GM19395 (cell line): ENCODE measurements around the gene HNRNPAB.
"Not testable (repeated sequence)": the region's sequence is repeated elsewhere in the genome, so short reads cannot be mapped to it uniquely, and the experiment has no call there.

Experiments used
- ATAC-seq: cut with Tn5 transposase; IDR thresholded peaks from one replicate; pipeline ENCODE4 v1.9.1; 2021; ENCODE audit warnings: mild to moderate bottlenecking, moderate library complexity; ENCODE audit not compliant: unreplicated experiment

Gene HNRNPAB

DNA sequence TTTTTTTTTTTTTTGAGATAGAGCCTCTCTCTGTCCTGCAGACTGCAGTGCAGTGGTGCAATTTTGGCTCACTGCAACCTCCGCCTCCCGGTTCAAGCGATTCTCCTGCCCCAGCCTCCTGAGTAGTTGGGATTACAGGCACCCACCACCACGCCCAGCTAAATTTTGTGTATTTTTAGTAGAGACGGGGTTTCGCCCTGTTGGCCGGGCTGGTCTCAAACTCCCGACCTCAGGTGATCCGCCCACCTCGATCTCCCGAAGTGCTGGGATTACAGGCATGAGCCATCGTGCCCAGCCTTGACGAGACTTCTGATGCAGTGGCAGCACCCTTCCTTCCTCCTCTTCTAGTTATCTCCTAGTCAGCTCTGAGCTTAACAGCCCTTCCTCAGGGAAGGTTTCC lies 24.8 kb downstream of the HNRNPAB start:
- not testable (repeated sequence) for ATAC-seq

DNA sequence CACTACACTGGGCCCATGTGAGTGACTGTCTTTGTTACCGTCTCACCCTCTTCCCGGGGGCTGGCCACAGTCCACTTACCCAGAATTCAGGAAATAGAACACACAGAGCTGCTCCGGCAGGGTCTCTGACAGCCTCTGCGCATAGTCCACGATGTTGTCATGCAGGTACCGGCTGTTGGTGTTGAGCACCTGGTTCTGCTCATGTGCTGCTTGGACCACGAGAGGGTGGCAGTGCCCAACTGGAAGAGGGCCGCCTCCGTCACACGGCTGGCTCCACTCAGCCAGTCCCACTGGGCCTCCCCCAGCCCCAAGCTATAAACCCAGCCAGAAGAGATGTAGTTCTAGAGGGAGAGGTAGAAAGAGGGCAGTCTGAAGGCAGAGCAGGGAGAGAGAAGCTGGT lies 25.5 kb downstream of the HNRNPAB start:
- ATAC-seq: no peak

DNA sequence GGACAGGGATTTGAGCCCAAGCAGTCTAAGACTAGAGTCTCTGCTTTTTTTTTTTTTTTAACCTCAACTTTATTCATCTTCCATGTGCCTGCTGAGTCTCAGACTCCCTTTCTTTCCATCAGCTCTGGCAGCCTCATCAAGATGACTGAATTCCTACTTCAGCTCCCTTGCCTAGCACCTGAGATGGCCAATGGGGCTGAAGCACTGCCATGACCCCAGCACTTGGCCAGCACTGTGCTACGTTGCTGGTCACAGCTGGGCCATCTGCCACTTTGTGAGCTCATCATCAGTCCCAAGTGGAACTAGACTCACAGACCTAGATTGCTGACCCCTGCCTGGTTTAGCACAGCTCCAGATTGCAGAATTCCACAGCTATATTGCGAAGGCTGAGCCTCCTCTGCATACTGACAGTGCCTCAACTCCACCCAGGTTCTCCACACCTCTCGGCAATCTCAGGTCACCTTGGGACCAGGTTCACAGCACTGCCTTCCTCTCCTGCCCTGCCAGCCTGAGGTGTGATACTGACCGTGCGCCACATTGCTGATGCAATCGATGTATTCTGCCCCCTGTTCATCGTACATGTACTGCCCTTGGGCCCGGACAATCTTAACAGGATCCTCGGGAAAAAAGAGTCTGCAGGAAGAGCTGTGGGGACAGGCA lies 26.7 kb downstream of the HNRNPAB start:
- no peak for ATAC-seq

DNA sequence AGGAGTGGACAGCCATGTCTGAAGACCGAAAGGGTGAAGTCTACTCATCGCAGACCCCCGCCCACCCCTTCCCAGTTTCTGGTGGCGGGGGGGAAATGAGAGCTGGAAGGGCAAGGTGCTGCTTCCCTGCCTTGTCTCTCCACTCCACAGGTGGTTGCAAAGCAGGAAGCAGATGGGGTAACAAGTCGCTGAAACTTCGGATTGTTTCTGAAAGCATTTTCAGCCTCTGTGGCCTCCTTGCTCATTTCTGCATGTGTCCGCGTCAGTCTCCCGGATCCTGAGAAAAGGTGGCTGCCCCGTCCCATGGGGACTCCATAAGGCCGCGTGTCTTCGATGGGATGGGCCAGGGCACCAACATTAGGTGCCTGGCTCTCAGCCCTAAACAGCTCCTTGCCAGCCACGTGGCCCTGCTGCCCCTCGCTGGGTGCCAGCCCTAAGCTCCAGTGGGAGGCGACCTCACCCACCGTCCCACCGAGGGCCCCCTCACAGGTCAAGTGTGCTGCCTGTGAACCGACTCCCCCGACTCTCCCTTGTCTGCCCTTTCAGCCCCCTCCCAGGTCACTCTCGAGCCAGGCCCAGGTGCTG lies 27.3 kb downstream of the HNRNPAB start:
- peak; percentile 5 for ATAC-seq

DNA sequence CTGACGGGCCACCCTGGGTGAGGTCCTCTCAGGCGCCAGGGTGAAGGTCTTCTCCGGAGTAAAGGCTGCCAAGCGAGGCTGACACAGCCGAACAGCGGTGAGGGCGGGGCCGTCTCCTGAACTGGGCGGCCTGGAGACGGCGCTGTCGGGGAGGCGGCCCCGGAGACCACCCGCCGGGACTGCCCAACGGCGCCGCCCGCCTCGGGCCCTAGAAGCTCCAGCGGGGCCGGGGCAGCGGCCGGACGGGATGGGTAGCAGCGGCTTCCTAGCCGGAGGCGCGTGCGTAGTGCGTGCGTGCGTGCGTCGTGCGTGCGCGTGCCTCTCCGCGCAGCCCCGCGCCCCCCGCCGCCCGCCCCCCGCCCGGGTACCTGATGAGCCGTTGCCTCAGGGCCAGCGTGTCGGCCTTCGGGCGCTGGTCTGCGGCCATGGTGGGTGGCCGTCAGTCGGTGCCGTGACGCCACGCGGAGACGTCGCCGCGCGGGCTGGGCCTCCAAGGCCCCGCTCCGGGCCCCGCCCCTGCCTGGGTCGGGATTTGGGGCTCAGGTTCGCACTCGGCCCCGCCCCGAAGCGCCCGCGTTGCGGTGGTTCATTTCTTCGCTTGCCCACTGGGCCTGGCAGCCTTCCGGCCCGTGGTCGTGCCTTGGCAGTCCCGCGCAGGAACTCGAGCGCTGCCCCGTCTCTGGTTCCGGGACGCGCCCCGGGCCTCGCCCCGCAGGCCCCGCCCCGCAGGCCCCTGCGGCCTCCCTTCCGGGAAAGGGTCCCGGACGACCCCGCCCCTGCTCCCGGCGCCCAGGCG lies 28.0 kb downstream of the HNRNPAB start, which contains the start of gene PHYKPL:
TSS of gene PHYKPL (minus strand) at position 679 of the 796 bp plus-strand sequence. CDS start at position 427, 252 bp downstream.
- peak; percentile 68 for ATAC-seq

DNA sequence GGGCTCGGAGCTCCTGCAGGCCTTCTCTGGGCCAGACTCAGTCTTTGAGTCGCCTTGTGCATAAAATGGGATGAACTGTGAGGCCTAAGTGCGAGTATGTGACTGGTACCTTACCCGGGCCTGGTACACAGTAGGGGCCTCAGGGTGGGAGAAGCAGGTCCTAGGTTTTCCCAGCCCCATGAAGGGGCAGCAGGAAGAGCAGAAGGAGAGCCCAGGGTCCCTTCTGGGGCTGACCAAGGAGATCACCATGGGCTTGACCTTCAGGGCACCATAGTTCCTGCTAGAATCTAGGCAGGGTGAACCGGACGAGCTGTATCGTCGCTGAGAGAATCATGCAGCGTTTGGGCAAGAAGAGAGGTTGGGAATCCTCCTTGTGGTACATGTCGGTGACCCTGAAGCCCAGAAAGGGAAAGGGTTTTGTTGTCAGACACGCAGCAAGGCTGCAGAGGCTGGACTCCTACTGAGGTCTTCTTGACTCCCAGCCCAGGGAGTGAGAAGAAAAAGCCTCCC lies 28.6 kb downstream of the HNRNPAB start:
- ATAC-seq: no peak

DNA sequence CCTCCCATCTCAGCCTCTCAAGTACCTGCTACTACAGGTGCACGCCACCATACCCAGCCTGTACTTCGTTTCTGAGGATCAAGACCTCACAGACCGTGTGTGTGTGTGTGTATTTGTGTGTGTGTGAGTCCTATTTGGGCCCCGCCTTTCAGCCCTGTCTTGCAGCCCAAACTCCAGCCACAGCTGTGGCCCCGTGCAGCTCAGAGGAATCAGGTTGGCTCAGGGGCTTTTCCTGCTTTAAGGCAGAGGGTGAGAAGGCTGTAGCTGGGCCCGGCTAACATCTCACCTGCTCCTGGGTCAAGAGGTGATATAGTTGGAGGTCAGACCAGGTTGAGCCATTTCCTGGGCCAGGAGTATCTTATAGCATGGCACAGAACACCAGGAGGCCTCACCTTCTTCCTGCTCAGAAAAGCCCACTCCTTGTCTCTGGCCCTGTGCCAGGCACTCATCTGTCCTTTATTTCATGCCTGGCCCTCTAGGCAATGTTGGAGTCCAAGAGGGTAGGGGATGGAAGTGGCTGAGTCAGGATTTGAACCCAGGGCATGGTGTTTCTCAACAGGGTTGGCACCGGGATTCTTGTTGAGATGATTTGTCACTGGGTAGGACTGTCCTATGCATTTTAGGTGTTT lies 29.9 kb downstream of the HNRNPAB start:
- ATAC-seq: no peak

DNA sequence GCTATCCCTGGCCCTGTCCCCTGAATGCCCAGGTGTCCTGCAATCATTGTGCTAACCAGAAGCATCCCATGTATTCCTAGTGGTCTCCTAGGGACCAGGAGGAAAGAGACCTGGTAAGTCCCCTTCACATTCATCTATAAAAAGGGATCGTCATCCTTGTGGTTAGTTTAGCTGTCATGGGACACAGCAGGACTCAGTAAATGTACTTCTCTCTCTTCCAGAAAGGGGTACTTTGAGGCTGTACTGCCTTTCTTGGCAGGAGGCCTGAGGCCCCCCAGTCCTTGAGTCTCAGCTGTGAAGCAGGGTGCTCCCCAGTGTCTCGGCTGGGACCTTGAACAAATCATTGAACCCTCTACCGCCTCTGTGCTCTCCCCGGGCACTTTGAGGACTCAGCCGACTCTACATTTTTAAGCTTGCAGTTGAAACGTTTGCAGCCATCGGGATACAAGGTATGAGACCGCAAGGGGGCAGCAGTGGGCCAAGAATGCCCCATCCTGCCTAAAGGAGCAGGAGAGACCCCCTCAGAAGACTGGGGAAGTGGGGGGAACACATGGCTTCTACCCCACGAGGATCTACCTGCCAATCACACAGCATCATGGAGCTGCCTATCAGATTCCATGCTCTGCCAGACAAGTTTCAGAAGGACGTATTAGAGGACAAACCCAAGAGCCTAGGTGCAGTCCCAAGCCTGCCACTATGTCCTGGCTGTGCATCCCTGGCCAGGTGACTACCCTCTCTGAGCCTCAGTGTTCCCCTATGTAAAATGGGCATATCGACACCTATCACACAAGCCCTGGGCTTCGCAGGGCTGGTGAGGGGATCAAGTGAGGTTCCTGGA lies 30.6 kb downstream of the HNRNPAB start:
- no peak for ATAC-seq

DNA sequence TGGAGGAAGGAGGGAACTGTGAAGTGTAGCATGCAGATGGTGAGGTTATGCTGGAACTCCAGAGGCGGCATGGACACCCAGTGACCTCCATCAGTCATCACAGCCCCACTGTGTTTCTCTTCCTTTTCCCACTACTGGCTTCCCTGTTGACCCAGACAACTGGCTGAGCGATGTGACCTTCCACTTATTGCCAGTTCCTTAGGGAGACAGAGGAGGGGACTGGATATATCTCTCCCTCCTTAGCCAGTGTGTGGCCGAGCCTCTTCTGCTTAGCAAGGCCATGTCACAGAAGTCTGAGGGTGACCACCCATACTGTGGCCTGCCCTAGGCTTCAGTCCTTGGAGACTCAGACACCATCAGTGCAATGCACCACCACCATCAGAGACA lies 31.2 kb downstream of the HNRNPAB start:
- no peak for ATAC-seq

DNA sequence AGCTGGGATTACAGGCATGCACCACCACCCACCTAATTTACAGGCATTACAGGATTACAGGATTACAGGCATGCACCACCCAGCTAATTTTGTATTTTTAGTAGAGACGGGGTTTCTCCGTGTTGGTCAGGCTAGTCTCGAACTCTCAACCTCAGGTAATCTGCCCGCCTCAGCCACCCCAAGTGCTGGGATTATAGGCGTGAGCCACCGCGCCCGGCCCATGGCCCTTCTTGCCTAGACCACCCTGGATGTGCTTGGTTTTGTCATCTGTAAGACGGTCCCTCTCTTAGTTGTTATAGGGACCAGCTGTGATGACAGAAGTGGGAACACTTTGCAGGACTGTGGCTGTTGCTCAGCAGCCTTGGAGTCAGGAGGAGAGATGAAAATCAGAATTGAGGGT lies 31.8 kb downstream of the HNRNPAB start:
- no peak for ATAC-seq

DNA sequence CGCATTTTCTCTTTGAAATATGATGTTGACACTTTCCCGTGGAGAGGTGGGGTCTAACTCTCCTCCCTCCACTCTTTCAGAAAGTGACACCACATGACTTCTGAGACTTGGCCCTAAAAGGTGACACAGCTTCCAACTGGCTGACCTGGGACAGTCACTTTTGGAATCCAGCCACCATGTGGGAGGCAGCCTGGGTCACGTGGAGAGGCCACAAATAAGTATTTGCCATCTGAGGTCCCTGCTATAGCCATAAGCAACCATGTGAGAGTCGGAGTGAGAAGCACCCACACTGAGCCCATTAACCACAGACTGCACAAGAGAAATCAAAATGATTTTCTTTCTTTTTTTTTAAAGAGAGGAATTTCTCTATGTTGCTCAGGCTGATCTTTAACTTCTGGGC lies 32.3 kb downstream of the HNRNPAB start:
- no peak for ATAC-seq

DNA sequence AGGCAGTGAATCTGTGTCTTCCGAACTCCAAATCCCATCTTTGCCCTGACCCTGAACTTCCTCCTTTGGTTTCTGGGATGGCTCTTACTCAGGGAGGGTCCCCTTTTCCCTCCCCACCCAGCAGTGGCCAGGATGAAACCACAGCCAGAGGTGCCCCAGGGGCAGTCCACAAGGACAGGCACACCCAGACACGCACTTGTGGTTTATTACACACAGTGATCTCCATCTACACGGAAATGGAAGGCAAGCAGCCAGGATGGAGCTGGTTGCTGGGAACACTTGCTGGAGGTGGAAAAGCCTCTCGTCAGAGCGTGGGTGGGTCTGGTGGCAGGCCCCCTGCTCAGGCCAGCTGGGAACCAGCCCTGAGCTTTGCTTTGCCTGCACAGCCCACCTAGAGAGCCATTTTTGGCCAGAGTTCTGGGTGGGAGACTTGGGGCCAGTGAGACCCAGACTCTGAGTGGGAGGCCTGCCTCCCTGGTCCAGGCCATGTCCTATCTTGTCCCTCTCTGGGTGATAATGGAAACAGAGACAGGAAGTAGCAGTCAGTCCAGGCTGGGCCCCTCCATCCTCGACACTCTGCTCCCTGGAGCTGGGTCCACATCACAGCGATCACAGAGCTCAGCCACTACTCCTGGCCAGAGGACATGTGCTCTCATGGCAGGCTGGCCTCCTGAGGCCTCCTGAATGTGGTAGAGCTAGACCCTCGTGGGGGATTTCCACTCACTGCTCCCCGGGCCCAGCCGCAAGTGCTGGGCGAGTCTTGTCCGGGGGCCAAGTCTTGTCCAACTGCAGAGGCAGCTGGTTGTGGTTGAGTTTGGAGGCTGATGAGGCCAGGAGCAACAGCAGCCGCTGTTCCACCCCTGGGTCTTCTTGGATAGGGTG lies 33.3 kb downstream of the HNRNPAB start:
- ATAC-seq: no peak

DNA sequence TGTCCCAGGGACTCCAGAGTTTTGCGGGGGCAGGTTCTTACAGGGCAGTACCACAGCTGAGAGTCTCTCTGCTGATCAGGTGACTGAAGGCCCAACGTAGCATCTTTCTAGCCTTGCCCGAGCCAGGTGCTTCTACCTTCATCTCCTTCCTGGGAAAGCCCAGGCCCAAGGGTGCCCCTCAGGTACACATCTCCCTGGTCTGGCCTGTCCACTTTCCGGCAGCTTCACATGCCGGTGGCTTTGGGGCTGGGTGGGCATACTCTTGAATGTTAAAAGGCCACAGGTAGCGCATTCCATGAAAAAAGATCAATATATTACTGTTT lies 33.9 kb downstream of the HNRNPAB start:
- no peak for ATAC-seq

DNA sequence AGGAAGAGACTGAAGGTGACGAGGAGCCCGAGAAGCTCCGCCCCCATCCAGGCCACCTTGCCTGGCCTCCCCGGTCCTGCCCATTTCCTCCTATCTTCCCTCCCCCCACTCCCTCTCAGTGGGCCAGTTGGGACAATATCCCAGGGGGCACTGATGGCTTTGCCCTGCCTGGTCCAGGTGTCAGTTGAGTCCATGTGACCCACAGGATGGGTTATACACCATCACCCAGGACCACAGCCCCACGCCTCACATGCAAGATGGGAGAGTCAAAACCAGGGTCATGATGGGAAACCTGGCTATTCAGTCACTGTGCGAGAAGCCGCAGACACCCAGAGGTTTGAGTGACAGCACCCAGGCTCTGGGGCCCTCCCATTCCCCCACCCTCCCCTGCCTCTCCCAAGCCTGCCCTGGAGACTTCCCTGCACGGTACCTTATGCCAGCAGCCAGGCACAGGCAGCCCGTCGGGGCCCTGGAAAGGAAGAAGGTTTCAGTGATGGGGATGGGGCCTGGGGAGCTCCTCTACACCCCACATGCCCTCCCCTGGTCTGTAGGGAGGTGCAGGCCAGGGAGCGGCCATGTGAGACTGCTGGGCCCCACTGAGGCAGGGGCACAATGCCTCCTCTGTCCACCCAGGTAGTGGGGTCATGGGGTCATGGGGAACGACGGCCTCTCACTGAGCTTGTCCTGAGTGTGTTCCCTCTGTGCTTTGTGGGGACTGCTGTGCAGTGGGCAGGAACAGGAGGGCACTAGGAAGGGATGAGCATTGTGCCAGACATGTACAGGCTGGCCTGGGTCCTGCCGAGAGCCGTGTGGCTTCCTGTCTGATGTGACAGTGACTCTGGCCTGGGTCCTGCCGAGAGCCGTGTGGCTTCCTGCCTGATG lies 34.6 kb downstream of the HNRNPAB start:
- no peak for ATAC-seq

DNA sequence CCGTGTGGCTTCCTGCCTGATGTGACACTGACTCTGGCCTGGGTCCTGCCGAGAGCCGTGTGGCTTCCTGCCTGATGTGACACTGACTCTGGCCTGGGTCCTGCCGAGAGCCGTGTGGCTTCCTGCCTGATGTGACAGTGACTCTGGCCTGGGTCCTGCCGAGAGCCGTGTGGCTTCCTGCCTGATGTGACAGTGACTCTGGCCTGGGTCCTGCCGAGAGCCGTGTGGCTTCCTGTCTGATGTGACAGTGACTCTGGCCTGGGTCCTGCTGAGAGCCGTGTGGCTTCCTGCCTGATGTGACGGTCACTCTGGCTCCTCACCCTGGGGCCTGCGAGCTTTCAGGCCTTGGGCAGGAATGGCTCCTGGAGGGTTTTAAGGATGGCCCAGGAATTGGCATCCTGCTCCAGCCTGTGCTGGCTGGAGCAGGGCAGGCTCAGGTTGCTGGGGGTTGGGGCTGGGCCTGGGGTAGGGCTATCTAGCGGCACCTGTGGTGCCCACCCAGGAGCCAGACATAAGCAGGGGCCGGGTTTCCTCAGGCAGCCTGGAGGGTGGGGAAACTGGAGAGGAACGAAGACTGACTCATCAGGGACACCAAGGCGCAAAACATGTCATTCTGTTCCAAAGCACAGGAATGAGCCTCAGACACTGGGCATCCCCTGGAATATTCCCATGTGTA lies 35.4 kb downstream of the HNRNPAB start:
- not testable (repeated sequence) for ATAC-seq

DNA sequence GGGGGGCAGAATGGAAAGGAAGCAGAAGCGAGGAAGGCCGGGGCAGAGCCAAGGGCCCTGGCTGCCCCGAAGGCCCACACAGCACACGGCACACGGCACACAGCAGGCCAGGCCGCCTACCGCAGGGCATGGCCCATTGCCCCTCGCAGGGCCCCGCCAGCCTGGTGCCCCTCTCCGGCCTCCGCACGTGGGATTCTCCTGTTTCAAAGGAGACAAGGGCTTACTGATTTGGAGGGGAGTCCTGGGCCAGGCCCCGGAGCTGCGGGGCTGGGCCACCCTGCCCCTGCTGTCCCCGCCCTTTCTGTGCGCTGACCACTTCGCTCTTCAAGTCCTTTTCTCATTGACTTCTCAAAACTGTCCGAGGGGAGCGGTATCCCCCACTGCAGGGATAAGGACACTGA lies 36.0 kb downstream of the HNRNPAB start:
- ATAC-seq: no peak

DNA sequence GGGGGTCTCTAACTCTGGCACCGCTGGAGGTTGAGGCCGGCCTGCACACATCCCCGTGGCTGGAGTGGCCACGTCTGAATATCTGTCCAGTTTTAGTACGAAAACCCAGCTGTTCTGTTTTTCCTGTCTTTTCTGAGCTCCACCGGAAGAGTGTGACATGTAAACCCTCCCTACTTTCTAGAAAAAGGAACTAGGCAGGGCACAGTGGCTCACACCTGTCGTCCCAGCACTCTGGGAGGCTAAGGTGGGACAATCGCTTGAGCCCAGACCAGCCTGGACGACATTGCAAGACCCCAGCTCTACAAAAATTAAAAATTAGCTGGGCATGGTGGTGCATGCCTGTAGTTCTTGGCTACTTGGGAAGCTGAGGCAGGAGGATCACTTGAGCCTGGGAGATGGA lies 36.4 kb downstream of the HNRNPAB start:
- ATAC-seq: no peak

DNA sequence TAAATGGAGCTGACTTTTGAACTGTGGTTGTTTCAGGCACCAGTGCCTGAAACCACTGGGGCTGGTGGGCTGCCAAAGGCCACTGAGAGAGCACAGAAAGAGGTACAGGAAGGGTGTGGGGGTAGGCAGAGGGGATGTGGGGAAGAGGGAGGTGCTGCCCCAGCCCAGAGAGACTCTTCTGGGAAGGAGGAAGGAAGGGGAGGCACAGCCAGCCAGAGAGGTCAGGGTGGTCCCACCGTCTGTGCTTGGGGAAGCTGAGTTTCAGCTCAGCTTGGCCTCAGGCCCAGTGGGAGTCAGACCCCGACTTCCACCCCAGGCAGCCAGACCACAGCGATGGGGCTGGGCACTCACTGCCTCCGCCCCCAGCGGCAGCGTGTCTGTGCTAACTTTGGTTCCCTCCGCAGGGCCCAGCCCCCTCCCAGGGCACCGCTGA lies 36.9 kb downstream of the HNRNPAB start:
- no peak for ATAC-seq
